ENCODE data around the gene COMMD10.

The COMMD10 gene

GRCh38 chr5:116084871-116085715 is at the start of gene COMMD10:
Gene COMMD10, plus strand, starts transcription at chr5:116085025.
- no peaks in the 10 kb centered on the region for H3K9me3 ChIP-seq
- peaks cover 13 to 15% of the 10 kb centered on the region in 2 experiments for H3K4me1 ChIP-seq (ENCODE audit: control insufficient read depth in 1 of 2, insufficient read depth in 1 of 2, low read depth in 1 of 2, low read length in 1 of 2)
- peak within 1 kb of the TSS; percentile 77 for H3K27ac ChIP-seq
- H3K4me3 ChIP-seq (ENCODE audit: low read depth in 1 of 2, low read length in 1 of 2): peak within 1 kb of the TSS; percentile 82 to 92
- TF ChIP-seq CTCF (IDR thresholded peaks at IDR 0.05): no peak
- H3K36me3 ChIP-seq: peaks cover 6% of the 10 kb centered on the region
- H3K27me3 ChIP-seq: no peaks in the 10 kb centered on the region

- H3K27me3 ChIP-seq: no peaks in the 10 kb centered on the region
- TF ChIP-seq CTCF (IDR thresholded peaks at IDR 0.05): no peak
Measured at GRCh38 chr5:116035123-116035522, 49.7 kb upstream of the COMMD10 start.

GRCh38 chr5:116037236-116037822 is 47.5 kb upstream of the COMMD10 start:
- no peak overlapping the region for H3K4me3 ChIP-seq (ENCODE audit: low read depth in 1 of 2, low read length in 1 of 2)
- no peaks in the 10 kb centered on the region for H3K36me3 ChIP-seq
- H3K27me3 ChIP-seq: no peaks in the 10 kb centered on the region
- H3K27ac ChIP-seq: no peak overlapping the region
- H3K9me3 ChIP-seq: no peaks in the 10 kb centered on the region
- H3K4me1 ChIP-seq (ENCODE audit: control insufficient read depth in 1 of 2, insufficient read depth in 1 of 2, low read depth in 1 of 2, low read length in 1 of 2): peaks cover 18 to 22% of the 10 kb centered on the region in 2 experiments
- TF ChIP-seq CTCF (IDR thresholded peaks at IDR 0.05): no peak

More at GRCh38 chr5:116035123-116035522, 49.7 kb upstream of the COMMD10 start:
- Histone ChIP-seq H3K27ac (no peak overlapping the region), H3K36me3 (no peaks in the 10 kb centered on the region), H3K4me3 (ENCODE audit: low read depth in 1 of 2, low read length in 1 of 2) (no peak overlapping the region), H3K4me1 (ENCODE audit: control insufficient read depth in 1 of 2, insufficient read depth in 1 of 2, low read depth in 1 of 2, low read length in 1 of 2) (peaks cover 18 to 22% of the 10 kb centered on the region in 2 experiments), H3K9me3 (no peaks in the 10 kb centered on the region)

GRCh38 chr5:116038817-116039216 is 46.0 kb upstream of the COMMD10 start:
- Histone ChIP-seq H3K4me3 (ENCODE audit: low read depth in 1 of 2, low read length in 1 of 2) (no peak overlapping the region), H3K9me3 (no peaks in the 10 kb centered on the region), H3K27me3 (no peaks in the 10 kb centered on the region), H3K27ac (peak overlapping the region; percentile 29), H3K4me1 (ENCODE audit: control insufficient read depth in 1 of 2, insufficient read depth in 1 of 2, low read depth in 1 of 2, low read length in 1 of 2) (peaks cover 18 to 22% of the 10 kb centered on the region in 2 experiments), H3K36me3 (no peaks in the 10 kb centered on the region)
- TF ChIP-seq CTCF (IDR thresholded peaks at IDR 0.05): no peak

GRCh38 chr5:116042375-116042774 is 42.5 kb upstream of the COMMD10 start:
- Histone ChIP-seq H3K4me1 (ENCODE audit: control insufficient read depth in 1 of 2, insufficient read depth in 1 of 2, low read depth in 1 of 2, low read length in 1 of 2) (peaks cover 18 to 22% of the 10 kb centered on the region in 2 experiments), H3K27ac (no peak overlapping the region), H3K27me3 (no peaks in the 10 kb centered on the region), H3K36me3 (no peaks in the 10 kb centered on the region), H3K4me3 (ENCODE audit: low read depth in 1 of 2, low read length in 1 of 2) (no peak overlapping the region), H3K9me3 (no peaks in the 10 kb centered on the region)
- no peak for TF ChIP-seq CTCF (IDR thresholded peaks at IDR 0.05)

Data from neutrophil (primary cell).